Hematopoietic multipotent progenitor cell (in vitro differentiated cells): Measurements from ENCODE around the gene ANGPT4. TPM values are rescaled to one million over a fixed set of nuclear protein-coding genes. Genes with fewer than 3 reads are reported as not detected.
A peak's percentile ranks its signal among the peaks of the same experiment; 100 is the strongest.

Experiments used
- DNase-seq, 3 donors: peaks; one replicate each; pipeline ENCODE4 v3.0.0-alpha.2; 2011 to 2015; ENCODE audit warnings: low read depth in 2 of 3, low spot score in 2 of 3
- total RNA-seq: library from RNA; depleted of rRNA; stranded (reverse); fragments of >200 nt; gene quantifications from one replicate; pipeline ENCODE4 v1.2.3, GENCODE V29; 2012

Gene ANGPT4, protein sequence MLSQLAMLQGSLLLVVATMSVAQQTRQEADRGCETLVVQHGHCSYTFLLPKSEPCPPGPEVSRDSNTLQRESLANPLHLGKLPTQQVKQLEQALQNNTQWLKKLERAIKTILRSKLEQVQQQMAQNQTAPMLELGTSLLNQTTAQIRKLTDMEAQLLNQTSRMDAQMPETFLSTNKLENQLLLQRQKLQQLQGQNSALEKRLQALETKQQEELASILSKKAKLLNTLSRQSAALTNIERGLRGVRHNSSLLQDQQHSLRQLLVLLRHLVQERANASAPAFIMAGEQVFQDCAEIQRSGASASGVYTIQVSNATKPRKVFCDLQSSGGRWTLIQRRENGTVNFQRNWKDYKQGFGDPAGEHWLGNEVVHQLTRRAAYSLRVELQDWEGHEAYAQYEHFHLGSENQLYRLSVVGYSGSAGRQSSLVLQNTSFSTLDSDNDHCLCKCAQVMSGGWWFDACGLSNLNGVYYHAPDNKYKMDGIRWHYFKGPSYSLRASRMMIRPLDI
- total RNA-seq: not detected

DNA sequence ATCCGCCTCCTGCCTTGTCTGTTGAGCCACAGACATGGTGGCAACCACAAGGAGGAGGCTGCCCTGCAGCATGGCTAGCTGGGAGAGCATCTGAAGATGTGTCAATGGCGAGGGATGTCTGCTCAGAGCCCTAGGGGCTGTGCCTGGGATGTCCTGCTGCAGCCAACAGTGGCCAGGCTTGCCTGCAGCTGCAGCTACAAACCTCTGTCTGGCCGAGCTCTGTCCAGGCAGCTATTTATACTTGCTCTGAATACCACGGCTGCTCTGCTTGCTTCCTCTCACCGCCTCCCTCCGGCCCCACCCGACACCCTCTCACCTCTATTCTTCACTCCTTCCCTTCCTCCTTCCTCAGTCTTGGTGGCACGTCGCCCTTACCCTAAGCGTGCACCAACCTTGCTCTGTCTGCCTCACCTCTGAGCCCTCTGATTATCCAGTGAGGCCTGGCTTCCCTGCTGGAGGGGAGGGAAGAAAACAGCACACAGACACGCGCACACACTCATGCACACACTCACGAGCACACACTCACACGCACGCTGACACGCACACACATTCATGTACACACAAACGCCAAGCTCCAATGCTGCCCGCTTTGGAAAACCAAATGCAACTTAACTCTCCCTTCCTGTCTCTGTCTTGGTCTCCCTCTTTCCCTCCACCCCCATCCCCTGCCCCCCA lies at the start of gene ANGPT4:
ANGPT4 (minus strand) TSS at position 210 of the 675 bp plus-strand sequence; CDS start at position 90, 120 bp downstream.
- no peak for DNase-seq

DNA sequence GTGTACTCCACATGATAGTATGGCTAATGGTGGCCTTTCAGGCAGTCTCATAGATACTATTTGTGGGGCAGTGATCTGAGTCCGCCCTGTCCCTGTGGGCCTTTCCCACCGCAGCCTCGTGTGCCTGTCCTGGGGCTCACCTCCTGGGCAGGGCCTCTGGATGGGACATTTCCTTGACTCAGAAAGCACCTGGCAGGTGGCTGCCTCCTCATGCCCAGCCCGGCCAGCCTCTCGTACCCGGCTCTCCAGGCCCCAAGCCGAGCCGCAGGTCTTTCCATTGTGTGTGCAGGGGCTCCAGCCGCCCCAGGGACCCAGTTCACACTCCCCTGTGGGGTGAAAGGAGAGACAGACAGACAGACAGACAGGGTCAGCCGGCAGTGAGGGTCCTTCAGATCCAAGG lies 47.7 kb upstream of the ANGPT4 start:
- no peak for DNase-seq

DNA sequence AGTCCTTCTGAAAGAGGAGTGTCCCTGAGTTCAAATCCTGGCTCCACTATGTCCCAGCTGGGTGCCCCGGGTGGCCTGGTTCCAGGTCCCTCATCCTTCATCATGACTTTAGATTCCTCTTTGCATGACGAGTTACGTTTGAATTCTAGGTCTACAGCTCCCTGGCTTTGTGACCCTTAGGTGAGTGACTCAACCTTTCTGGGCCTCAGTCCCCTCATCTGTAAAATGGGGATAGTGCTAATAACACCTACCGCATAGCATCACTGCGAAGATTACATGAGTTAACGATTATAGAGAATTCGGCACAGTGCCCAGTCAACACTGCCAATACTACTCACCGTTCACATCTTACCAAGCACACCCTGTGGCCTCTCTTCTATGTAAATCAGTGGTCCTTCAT lies 46.5 kb upstream of the ANGPT4 start:
- no peak for DNase-seq

DNA sequence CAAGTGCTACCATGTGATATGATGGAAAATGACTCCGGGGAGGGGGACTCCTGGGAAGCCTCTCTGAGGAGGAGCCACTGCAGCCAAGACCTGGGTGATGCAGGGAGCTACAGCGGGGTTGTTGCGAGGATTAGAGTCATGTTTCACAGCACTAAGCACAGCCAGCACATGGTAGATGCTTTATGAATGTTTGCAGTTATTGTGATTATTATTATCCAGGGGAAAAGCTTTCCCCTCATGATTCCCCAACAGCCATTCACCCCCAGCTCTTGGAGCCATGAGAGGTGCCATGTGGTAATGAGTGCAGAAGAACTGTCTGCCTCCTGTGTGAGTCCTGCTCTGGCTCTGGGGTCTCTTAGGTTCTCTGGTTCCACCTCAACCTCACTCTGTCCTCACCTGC lies 46.1 kb upstream of the ANGPT4 start:
- no peak for DNase-seq

DNA sequence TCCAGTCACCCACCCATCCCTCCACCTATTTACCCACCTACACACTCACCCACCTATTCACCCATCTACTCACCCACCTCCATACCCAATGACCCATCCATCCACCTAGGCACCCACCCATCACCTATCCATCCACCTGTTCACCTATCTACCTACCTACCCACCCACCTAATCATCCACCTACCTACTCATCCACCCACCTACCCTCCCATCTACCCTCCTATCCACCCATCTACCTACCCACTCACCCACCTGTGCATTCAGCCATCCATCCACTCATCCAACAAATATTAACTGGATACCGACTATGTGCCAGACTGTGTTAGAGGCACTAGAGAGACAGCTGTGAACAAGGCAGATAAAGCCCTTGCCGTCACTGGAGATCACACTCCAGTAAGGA lies 45.6 kb upstream of the ANGPT4 start:
- no peak for DNase-seq

DNA sequence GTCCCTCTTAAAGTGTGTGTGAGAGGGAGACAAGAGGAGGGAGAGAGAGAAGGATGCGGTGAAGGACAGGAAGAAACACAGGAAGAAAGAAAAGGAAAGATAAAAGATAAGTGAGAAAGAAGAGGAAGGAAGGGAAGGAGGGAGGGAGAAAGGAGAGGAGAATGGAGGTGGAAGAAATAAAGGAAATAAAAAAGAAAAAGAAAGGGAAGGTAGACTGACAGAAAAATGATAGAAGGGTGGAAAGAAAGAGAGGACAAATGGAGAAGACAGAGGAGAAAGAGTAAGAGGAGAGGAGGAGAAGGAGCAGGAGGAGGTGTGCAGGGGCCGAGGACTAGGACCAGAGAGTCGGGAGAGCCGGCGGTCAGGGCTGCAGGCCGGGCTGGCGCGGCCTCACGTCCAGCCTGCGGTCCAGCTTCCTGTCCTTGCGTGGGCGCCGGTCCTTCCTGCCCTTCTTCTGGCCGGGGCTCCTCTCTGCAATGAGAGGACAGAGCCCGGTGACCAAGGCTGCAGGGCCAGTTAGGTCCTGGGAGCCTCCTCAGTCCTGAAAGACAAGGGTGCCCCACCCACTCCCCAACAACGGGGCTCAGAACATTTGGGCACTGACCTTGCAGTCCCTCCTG lies 44.0 kb upstream of the ANGPT4 start:
- DNase-seq: no peak

DNA sequence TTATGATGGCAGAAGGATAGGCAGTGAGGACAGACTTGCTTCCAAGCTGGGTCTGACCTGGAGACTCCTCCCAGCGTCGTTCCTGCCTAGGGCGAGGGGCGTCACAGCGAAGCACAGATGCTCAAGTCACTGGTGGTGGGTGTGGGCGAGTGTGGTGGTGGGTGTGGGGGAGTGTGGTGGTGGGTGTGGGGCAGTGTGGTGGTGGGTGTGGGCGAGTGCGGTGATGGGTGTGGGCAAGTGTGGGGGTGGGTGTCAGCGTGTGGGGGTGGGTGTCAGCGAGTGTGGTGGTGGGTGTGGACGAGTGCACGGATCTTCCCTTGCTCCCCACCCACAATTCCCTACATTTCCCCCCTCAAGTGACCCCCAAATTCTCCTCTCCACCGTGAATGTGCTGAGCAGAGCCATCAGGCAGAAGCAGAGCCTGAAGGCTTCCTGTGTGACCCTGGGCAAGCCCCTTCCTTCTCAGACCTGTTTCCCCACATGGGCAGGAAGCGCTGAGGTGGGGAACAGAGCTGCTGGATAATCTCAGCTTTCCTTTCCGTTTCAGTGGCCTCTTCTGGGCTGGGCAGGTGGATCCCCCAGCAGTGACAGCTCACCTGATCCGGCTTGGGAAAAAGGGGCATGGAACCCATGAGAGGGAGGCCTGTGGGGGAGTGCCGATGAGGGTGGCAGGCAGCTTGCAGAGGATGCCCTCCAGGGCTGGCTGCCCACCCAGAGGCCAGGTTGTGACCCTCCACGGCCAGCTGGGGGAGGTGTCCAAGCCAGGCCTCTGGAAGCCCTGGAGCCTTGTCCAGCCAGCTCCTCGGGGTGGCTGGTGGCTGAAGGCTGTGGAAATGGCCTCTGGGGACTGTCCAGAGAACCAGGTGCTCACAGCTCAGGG lies 43.0 kb upstream of the ANGPT4 start:
- no peak for DNase-seq

DNA sequence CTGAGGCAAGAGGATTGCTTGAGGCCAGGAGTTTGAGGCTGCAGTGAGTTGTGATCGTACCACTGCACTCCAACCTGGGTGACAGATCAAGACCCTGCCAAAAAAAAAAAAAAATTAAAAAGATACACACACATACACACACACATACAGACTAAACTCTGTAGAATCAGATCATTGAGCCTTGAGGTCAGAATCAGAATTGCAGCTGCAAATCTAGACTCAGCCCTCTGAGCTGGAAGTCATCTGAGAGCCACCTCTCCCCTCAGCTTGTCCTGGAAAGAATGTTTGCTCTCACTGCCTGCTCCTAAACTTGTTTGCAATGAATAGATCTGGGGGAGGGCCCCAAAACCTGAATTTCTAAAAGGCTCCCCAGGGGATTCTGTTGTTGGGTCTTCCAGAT lies 41.4 kb upstream of the ANGPT4 start:
- peak in 1 of 3 donors; percentile 31 for DNase-seq

DNA sequence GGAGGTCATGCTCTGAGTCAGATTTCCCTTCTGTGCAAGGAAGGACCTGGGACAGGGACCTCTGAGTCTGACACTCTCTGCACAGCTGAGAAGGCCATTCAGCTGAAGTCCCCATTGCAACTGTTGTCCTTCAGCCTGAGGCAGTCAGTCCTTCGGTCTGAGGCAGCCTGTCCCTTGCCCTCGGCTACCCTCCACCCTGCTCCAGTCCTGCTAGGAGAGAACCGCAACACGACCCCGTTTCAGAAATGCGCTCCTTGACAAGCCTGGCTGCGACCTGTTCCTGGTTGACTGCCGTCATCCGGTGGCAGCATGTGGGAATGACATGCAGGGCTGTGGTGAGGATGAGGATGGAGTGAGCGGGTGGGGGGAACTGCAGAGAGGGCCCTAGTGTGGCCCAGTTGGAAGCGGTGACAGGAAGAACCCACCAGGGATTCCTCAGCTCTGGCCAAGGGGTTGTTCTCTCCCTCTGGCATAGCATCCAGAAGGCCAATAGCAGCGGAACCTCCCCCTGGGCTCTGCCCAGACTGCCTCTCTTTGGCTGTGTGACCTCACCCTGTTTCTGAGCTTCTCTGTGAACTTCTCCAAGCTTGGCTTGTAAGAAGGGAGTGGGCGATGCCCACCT lies 40.3 kb upstream of the ANGPT4 start:
- DNase-seq: peak; percentile 61 to 84 (median 66)

DNA sequence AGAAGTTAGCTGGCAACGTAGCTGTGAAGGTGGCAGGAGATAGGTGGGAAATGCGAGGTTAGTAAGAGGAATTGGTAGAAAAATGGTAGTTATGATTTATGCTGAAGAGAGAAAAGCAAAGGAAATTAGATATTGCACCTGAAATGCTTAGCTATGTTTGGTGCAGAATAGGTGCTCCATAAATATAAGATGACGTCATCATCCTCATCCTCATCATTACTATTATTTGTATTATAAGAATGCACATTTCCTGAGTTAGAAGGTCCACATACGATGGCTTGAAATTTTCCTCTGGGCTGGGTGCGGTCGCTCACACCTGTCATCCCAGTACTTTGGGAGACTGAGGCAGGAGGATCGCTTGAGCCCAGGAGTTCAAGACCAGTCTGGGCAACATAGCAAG lies 39.5 kb upstream of the ANGPT4 start:
- DNase-seq: no peak

DNA sequence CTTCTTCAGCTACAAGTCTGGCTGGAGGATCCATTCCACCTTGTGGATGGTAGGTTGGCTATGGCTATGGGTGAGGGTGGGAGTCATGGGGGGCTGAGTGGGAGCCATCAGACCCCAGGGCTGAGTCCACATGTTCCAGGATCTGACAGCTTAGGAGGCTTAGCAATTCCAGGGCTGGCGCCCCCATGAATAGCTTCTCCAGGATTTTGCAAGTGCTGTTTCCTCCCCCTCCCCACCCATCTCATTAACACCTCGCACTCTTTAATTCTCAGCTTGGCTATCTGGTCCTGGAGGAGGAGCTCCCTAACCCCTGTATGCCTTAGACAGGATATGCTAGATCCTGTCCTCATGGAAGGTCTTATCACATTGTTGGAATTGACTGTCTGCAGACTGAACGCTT lies 39.0 kb upstream of the ANGPT4 start:
- no peak for DNase-seq

DNA sequence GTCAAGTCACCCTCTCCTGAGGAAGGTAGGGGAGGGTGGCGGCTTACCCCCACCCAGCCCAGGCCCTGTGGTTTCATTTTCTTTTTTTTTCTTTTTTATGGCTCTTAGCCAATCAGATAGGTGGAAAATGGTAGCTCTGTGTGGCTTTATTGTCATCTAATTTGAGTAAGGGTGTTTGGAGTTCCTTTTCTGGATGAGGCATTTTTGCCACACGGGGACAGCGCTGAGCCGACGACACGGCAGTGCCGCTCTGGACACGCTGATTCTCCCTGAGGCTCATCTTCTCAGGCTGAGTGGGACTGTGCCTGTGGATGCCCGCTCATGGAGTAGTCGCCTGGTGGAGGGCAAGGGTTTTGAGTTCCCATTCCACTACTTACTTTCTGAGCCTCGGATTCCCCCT lies 37.6 kb upstream of the ANGPT4 start:
- DNase-seq: no peak

DNA sequence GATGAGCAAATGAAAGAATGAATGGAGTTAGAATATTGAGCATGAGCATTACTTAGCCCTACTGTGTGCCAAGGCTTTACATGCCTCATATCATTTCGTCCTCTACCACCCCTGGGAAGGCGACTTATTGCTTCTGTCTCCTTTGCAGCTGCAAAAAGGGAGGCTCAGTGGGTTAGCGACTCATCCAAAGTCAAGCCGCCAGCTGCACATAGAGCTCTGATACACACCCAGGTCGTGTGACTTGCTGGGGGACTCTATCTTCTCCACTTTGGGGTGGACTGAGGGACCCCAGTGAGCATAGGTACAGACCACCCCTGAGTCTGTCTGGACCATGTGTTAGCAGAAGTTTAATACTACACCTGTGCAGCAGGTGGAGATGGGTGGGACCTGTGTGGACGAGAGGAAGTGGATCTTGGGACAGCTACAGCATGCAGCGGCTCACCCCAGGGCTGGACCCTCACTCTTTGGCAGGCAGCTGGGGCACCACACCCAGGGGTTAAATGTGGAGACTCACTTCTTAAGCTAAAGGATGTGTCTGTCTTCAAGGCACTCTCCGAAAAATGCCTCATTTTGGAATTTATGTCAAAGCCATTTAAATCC lies 36.2 kb upstream of the ANGPT4 start:
- no peak for DNase-seq

DNA sequence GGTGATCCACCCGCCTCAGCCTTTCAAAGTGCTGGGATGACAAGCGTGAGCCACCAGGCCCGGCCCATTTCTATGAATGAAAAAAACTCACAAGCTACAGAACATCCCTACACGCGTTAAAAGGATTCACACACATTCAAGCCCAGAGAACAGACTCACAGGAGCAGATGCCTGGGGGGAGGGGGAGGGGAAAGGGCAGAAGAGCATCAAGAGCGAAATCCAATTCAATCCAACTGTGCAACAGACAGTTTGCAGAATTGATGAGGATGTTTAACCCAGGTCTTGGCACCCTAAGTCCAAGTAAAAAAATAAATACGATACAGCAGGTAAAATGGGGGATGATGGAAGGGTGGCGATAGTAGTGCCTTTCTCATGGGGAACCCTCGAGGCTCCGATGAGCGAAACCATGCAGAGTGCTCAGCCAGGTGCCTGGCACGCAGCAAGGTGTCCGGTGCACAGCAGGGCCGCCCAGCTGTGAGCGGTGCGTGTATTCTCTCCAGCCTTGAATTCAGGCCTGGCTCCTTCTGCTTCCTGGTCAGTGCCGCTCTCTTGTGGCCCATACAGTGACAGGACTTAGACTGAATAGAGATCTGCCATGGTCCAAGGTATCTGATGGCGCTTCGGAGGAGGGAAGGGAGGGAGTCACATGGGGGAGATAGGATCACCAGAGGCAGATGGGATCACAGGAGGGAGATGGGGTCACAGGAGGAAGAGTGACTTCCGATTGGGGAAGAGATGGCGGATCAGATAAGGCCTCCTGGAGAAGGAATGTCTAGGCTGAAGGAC lies 35.4 kb upstream of the ANGPT4 start:
- no peak for DNase-seq

DNA sequence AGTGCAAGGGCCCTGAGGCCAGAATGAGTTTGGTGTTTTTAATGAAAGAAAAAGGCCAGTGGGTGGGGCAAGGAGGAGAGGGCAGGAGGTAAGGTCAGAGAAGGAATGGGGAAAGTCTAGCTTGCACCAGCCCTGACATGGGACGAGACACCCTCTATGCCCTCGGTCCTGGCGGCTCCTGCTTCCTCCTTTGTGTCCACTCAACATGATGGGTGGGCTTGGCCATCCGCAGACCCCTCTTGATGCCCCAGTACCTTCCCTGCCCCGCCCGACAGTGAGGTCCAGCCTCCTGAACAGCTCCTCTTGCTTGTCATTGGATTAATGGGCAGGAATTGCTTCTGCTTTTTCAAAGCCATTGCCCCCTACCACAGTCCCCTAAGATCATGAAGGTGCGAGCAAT lies 33.6 kb upstream of the ANGPT4 start:
- DNase-seq: no peak

DNA sequence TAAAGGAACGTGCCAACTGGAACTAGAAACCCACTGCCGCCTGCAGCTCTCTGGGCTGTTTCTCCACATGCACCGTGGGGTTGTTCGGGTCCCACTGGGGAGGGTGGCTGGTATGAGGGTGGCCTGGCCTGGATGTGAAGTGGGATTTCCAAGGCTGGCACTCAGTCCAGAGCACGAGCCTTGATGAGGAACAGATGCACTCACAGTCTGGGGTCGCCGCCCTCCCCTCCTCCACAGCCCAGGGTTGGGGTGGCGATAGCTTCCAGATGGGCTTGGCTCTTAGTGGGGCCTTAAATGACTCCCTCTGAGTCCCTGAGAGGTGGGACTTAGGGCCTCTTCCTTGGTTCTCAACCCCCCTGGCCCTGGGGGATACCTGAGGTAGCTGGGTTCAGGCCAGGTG lies 30.7 kb upstream of the ANGPT4 start:
- no peak for DNase-seq

DNA sequence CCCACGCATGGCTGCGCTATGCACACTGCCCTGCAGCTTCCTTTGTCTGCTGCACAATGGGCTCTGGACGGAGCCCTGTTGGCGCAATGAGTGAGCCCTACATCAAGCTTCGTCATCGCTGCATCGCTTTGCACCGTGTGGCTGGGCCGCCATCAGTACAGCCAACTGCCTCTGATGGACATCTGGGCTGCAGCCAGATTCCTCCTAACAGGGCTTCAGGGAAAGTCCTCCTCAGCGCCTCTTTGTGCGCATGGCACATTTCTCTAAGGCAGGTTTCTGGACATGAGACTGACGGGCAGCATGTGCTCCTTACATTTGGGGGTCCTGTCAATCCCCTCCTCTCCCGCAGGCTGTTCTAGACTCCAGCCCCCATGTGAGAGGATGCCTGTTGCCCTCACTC lies 29.7 kb upstream of the ANGPT4 start:
- no peak for DNase-seq

DNA sequence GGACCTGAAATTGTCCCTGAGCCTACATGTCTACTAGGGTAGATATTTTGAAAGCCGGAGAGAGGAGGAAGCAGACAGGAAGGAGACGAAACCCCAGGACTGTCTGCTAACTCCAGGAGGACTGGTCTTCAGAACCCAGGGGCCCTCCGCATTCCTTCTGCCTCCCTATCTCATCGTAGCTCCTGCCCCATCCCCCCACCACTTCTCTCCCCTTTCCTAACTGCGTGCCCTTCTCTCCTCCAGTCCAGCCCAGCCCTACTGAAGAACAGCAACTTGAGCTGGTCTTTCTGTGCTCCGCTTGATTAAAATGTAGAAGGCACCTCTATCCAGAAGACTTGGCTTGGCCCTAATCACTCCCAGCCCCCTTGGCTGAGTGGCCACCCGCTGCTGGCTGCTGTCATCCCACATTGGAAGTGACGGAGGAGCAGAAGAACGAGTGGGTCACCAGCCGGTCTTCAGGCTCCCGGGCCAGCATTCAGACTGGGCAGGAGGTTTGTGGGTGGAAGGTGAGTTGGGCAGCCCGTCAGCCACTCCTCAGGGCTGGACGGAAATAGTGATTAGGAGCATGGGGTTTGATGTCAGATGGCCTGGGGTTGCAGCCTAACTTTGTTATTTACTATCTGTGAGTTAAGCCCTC lies 28.8 kb upstream of the ANGPT4 start:
- no peak for DNase-seq

DNA sequence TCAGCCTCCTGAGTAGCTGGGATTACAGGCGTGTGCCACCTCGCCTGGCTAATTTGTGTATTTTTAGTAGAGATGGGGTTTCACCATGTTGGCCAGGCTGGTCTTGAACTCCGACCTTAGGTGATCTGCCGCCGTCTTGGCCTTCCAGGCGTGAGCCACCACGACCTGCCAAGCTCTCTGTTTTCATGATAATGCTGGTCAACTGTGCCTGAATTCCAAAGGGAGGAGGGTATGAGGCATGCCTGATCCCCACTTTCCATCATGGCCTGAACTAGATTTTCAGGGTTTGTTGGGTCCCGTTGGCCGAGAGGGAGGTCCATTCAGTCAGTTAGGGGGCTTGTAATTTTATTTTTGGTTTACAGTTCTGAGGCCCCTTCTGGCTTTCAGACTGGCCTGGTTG lies 28.0 kb upstream of the ANGPT4 start:
- no peak for DNase-seq
